ENCODE data around the gene CELA3B.
"Not testable (repeated sequence)": the region's sequence is repeated elsewhere in the genome, so short reads cannot be mapped to it uniquely, and the experiment has no call there.

CELA3B gene

GRCh38 chr1:21980515-21981220 lies 3.8 kb downstream of the CELA3B start:
- DNase-seq (ENCODE audit: low read depth): peak; percentile 17

GRCh38 chr1:21981253-21981652 lies 4.4 kb downstream of the CELA3B start:
- not testable (repeated sequence) for DNase-seq (ENCODE audit: low read depth)

GRCh38 chr1:21982122-21982521 lies 5.3 kb downstream of the CELA3B start:
- DNase-seq (ENCODE audit: low read depth): not testable (repeated sequence)

- DNase-seq (ENCODE audit: low read depth): not testable (repeated sequence)
Observed at GRCh38 chr1:21983539-21983938, 6.7 kb downstream of the CELA3B start.

- not testable (repeated sequence) for DNase-seq (ENCODE audit: low read depth)
Observed at GRCh38 chr1:21985893-21986292, 9.1 kb downstream of the CELA3B start.

GRCh38 chr1:21986386-21986785 lies 9.6 kb downstream of the CELA3B start:
- not testable (repeated sequence) for DNase-seq (ENCODE audit: low read depth)

- DNase-seq (ENCODE audit: low read depth): not testable (repeated sequence)
Observed at GRCh38 chr1:21989672-21990393, 13.0 kb downstream of the CELA3B start.

GRCh38 chr1:21992186-21992585 lies 15.4 kb downstream of the CELA3B start:
- not testable (repeated sequence) for DNase-seq (ENCODE audit: low read depth)

- not testable (repeated sequence) for DNase-seq (ENCODE audit: low read depth)
Observed at GRCh38 chr1:21994716-21995115, 17.9 kb downstream of the CELA3B start.

GRCh38 chr1:21996663-21996970 lies 19.8 kb downstream of the CELA3B start:
- not testable (repeated sequence) for DNase-seq (ENCODE audit: low read depth)

- DNase-seq (ENCODE audit: low read depth): peak; percentile 43
Observed at GRCh38 chr1:21997891-21998623, 21.2 kb downstream of the CELA3B start.

- not testable (repeated sequence) for DNase-seq (ENCODE audit: low read depth)
Observed at GRCh38 chr1:21998624-21999294, 21.9 kb downstream of the CELA3B start.

- not testable (repeated sequence) for DNase-seq (ENCODE audit: low read depth)
Observed at GRCh38 chr1:21999645-22000044, 22.8 kb downstream of the CELA3B start.

- DNase-seq (ENCODE audit: low read depth): no peak
Observed at GRCh38 chr1:22001409-22001808, 24.6 kb downstream of the CELA3B start, which contains the start of gene CELA3A. CELA3A (plus strand) TSS chr1:22001657; CDS start chr1:22001675, 18 bp downstream.

- not testable (repeated sequence) for DNase-seq (ENCODE audit: low read depth)
Observed at GRCh38 chr1:22002461-22002860, 25.6 kb downstream of the CELA3B start.

- not testable (repeated sequence) for DNase-seq (ENCODE audit: low read depth)
Observed at GRCh38 chr1:22002875-22003274, 26.1 kb downstream of the CELA3B start.

GRCh38 chr1:22003959-22004358 lies 27.1 kb downstream of the CELA3B start:
- DNase-seq (ENCODE audit: low read depth): not testable (repeated sequence)

GRCh38 chr1:22005261-22006149 lies 28.7 kb downstream of the CELA3B start:
- peak; percentile 49 for DNase-seq (ENCODE audit: low read depth)

GRCh38 chr1:22006736-22007135 lies 29.9 kb downstream of the CELA3B start:
- not testable (repeated sequence) for DNase-seq (ENCODE audit: low read depth)

GRCh38 chr1:22007262-22007661 lies 30.4 kb downstream of the CELA3B start:
- DNase-seq (ENCODE audit: low read depth): not testable (repeated sequence)

- DNase-seq (ENCODE audit: low read depth): not testable (repeated sequence)
Observed at GRCh38 chr1:22009566-22009965, 32.7 kb downstream of the CELA3B start.
